GM18868 (cell line): Measurements from ENCODE around the gene PLXNA4.

Experiments used
- ATAC-seq: cut with Tn5 transposase; IDR thresholded peaks from one replicate; pipeline ENCODE4 v1.9.1; 2021; ENCODE audit warnings: mild to moderate bottlenecking, moderate library complexity; ENCODE audit not compliant: unreplicated experiment

Gene PLXNA4

GRCh38 chr7:132225216-132226030 is 350.8 kb downstream of the PLXNA4 start:
- no peak for ATAC-seq

- ATAC-seq, result no peak
Observed at GRCh38 chr7:132221356-132221755, 354.9 kb downstream of the PLXNA4 start.

GRCh38 chr7:132220060-132220459 is 356.2 kb downstream of the PLXNA4 start:
- no peak for ATAC-seq

GRCh38 chr7:132218876-132219275 is 357.4 kb downstream of the PLXNA4 start:
- no peak for ATAC-seq

GRCh38 chr7:132216847-132217525 is 359.3 kb downstream of the PLXNA4 start:
- no peak for ATAC-seq

- no peak for ATAC-seq
Observed at GRCh38 chr7:132214452-132214851, 361.8 kb downstream of the PLXNA4 start.

GRCh38 chr7:132213583-132213982 is 362.7 kb downstream of the PLXNA4 start:
- no peak for ATAC-seq

- no peak for ATAC-seq
Observed at GRCh38 chr7:132211971-132212370, 364.3 kb downstream of the PLXNA4 start.

GRCh38 chr7:132210821-132211220 is 365.4 kb downstream of the PLXNA4 start:
- ATAC-seq, result no peak

- ATAC-seq, result no peak
Observed at GRCh38 chr7:132207782-132208181, 368.5 kb downstream of the PLXNA4 start.

- ATAC-seq, result no peak
Observed at GRCh38 chr7:132207211-132207610, 369.1 kb downstream of the PLXNA4 start.

GRCh38 chr7:132206594-132206993 is 369.7 kb downstream of the PLXNA4 start:
- no peak for ATAC-seq

- no peak for ATAC-seq
Observed at GRCh38 chr7:132205509-132205908, 370.8 kb downstream of the PLXNA4 start.

- ATAC-seq, result no peak
Observed at GRCh38 chr7:132203021-132203420, 373.2 kb downstream of the PLXNA4 start.

GRCh38 chr7:132202541-132202940 is 373.7 kb downstream of the PLXNA4 start:
- no peak for ATAC-seq

- no peak for ATAC-seq
Observed at GRCh38 chr7:132200141-132200540, 376.1 kb downstream of the PLXNA4 start.

- ATAC-seq, result no peak
Observed at GRCh38 chr7:132199626-132200025, 376.6 kb downstream of the PLXNA4 start.

- no peak for ATAC-seq
Observed at GRCh38 chr7:132197772-132198171, 378.5 kb downstream of the PLXNA4 start.

- ATAC-seq, result no peak
Observed at GRCh38 chr7:132193898-132194297, 382.4 kb downstream of the PLXNA4 start.

GRCh38 chr7:132192809-132193208 is 383.5 kb downstream of the PLXNA4 start:
- no peak for ATAC-seq

- no peak for ATAC-seq
Observed at GRCh38 chr7:132191418-132191817, 384.9 kb downstream of the PLXNA4 start.

- no peak for ATAC-seq
Observed at GRCh38 chr7:132190683-132191082, 385.6 kb downstream of the PLXNA4 start.
